HepG2 (cell line): ENCODE data around the gene ANTXRL. TPM values are rescaled to one million over a fixed set of nuclear protein-coding genes. Genes with fewer than 3 reads are reported as not detected.

ENCODE experiments used
- KLF9 ChIP-seq: IDR thresholded peaks from 2 replicates; pipeline ENCODE4 v1.6.1; 2016; ENCODE audit warnings: low read depth
- NFE2L1 ChIP-seq: sonication (generic); formaldehyde crosslinking; IDR thresholded peaks from 2 replicates; pipeline ENCODE4 v1.4.0; 2020; ENCODE audit warnings: missing genetic modification reagents, mild to moderate bottlenecking, borderline replicate concordance
- TRIM24 ChIP-seq: sonication (generic); formaldehyde crosslinking; IDR thresholded peaks from 2 replicates; pipeline ENCODE4 v1.8.0; 2022; ENCODE audit warnings: mild to moderate bottlenecking, missing genetic modification reagents
- ZFP62 ChIP-seq: sonication (generic); formaldehyde crosslinking; IDR thresholded peaks from 2 replicates; pipeline ENCODE4 v1.4.0; 2020; ENCODE audit warnings: missing genetic modification reagents
- ZMYM3 ChIP-seq: sonication (generic); formaldehyde crosslinking; IDR thresholded peaks from 2 replicates; pipeline ENCODE4 v1.5.1; 2020; ENCODE audit warnings: mild to moderate bottlenecking, missing genetic modification reagents
- ZNF317 ChIP-seq: sonication (generic); formaldehyde crosslinking; IDR thresholded peaks from 2 replicates; pipeline ENCODE4 v1.5.0; 2020; ENCODE audit warnings: mild to moderate bottlenecking, missing genetic modification reagents
- ZNF546 ChIP-seq: sonication (generic); formaldehyde crosslinking; conservative IDR thresholded peaks from 2 replicates; pipeline ENCODE4 v1.8.1; 2023; ENCODE audit warnings: mild to moderate bottlenecking, missing genetic modification reagents
- ZNF773 ChIP-seq: sonication (generic); formaldehyde crosslinking; IDR thresholded peaks from 2 replicates; pipeline ENCODE4 v1.4.0; 2020; ENCODE audit warnings: missing genetic modification reagents, borderline replicate concordance
- ZNF878 ChIP-seq: sonication (generic); formaldehyde crosslinking; IDR thresholded peaks from 2 replicates; pipeline ENCODE4 v1.8.1; 2023; ENCODE audit warnings: mild to moderate bottlenecking, missing genetic modification reagents, moderate library complexity
- polyA plus RNA-seq, 8 experiments: library from polyadenylated mRNA; depleted of rRNA in 3 of 8; stranded (reverse) in 7 of 8; unstranded in 1 of 8; fragments of >200 nt; fragmentation: Illumina TruSeq in 4 of 8; extraction: Trizol in 4 of 8; gene quantifications; 2 replicates each; pipeline versions ENCODE4 v1.2.1 to v1.2.3, GENCODE V29; 2011 to 2016; ENCODE audit warnings: low read depth in 4 of 8, missing spikeins in 1 of 8, mixed read lengths in 1 of 8; ENCODE audit not compliant: insufficient read depth in 1 of 8
- total RNA-seq, 5 experiments: library from RNA; depleted of rRNA; stranded (reverse); fragments of >200 nt; fragmentation: Illumina TruSeq; extraction: Trizol; gene quantifications; 2 replicates each; pipeline ENCODE4 v1.2.3, GENCODE V29; 2016; ENCODE audit warnings: low read depth in 1 of 5
- TF ChIP-seq, protein P1 (sequence below): sonication (generic); formaldehyde crosslinking; IDR thresholded peaks from 2 replicates; pipeline ENCODE4 v1.4.0; 2020; ENCODE audit warnings: missing genetic modification reagents, borderline replicate concordance
- TF ChIP-seq, protein P2 (sequence below): IDR thresholded peaks from 2 replicates; pipeline ENCODE4 v1.6.1; 2016; ENCODE audit warnings: missing biosample characterization, missing genetic modification reagents, low read depth
- TF ChIP-seq, protein P3 (sequence below): IDR thresholded peaks from 2 replicates; pipeline ENCODE4 v1.6.1; 2016

The ANTXRL gene
- total and polyA plus RNA-seq, 2 of the 13 experiments (the other 11 are each of a cell fraction or from before 2014, with no cell fraction given): not detected

DNA sequence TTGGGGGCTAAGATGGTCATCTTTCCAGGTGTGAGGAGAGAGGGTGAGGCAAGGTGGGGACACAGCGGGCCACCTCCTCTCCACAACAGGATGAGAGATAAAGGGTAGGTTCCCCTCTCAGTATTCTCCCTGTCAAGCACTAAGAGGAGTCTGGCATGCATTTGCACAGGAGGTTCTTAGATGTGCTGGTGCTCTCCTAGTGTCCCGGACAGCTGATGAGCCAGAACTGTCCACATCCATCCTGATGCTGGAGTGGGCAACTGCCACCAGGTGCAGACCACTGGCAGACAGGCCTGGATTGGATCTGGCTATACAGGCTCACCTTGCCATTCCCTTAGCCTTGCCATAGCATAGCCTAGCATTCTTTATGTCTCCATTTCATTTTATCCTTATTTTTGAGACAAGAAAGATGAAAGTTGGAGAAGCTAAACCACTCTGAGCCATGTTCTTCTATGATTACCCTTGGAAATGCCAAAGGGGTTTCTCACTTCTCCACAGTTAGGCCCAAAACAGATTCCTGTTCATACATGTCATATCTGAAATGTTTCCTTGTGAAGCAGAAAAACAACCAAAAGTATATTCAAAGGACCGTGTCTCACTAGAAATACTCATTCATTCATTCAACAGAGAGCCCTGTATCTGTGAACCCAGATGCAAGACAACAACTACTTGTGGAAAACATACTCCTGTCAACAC lies 48.8 kb upstream of the ANTXRL start (continued):
- TF ChIP-seq, protein P1, sequence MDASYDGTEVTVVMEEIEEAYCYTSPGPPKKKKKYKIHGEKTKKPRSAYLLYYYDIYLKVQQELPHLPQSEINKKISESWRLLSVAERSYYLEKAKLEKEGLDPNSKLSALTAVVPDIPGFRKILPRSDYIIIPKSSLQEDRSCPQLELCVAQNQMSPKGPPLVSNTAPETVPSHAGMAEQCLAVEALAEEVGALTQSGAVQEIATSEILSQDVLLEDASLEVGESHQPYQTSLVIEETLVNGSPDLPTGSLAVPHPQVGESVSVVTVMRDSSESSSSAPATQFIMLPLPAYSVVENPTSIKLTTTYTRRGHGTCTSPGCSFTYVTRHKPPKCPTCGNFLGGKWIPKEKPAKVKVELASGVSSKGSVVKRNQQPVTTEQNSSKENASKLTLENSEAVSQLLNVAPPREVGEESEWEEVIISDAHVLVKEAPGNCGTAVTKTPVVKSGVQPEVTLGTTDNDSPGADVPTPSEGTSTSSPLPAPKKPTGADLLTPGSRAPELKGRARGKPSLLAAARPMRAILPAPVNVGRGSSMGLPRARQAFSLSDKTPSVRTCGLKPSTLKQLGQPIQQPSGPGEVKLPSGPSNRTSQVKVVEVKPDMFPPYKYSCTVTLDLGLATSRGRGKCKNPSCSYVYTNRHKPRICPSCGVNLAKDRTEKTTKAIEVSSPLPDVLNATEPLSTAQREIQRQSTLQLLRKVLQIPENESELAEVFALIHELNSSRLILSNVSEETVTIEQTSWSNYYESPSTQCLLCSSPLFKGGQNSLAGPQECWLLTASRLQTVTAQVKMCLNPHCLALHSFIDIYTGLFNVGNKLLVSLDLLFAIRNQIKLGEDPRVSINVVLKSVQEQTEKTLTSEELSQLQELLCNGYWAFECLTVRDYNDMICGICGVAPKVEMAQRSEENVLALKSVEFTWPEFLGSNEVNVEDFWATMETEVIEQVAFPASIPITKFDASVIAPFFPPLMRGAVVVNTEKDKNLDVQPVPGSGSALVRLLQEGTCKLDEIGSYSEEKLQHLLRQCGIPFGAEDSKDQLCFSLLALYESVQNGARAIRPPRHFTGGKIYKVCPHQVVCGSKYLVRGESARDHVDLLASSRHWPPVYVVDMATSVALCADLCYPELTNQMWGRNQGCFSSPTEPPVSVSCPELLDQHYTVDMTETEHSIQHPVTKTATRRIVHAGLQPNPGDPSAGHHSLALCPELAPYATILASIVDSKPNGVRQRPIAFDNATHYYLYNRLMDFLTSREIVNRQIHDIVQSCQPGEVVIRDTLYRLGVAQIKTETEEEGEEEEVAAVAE (CRISPR knock-in tag): no peak
- TF ChIP-seq ZNF317 (CRISPR knock-in tag) (no peak), ZNF546 (CRISPR knock-in tag) (no peak), NFE2L1 (no peak), KLF9 (CRISPR knock-in tag) (no peak), TRIM24 (CRISPR knock-in tag) (no peak), ZFP62 (CRISPR knock-in tag) (no peak), ZNF878 (no peak), ZNF773 (CRISPR knock-in tag) (no peak), ZMYM3 (CRISPR knock-in tag) (no peak)
- TF ChIP-seq, protein P2, sequence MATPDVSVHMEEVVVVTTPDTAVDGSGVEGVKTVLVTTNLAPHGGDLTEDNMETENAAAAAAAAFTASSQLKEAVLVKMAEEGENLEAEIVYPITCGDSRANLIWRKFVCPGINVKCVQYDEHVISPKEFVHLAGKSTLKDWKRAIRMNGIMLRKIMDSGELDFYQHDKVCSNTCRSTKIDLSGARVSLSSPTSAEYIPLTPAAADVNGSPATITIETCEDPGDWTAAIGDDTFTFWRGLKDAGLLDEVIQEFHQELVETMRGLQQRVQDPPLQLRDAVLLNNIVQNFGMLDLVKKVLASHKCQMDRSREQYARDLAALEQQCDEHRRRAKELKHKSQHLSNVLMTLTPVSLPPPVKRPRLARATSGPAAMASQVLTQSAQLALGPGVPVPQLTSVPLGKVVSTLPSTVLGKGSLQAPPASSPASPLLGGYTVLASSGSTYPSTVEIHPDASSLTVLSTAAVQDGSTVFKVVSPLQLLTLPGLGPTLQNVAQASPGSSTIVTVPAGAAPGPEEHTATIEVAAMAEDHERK (CRISPR knock-in tag): no peak
- TF ChIP-seq, protein P3, sequence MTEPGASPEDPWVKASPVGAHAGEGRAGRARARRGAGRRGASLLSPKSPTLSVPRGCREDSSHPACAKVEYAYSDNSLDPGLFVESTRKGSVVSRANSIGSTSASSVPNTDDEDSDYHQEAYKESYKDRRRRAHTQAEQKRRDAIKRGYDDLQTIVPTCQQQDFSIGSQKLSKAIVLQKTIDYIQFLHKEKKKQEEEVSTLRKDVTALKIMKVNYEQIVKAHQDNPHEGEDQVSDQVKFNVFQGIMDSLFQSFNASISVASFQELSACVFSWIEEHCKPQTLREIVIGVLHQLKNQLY (CRISPR knock-in tag): no peak
